ENCODE data around the gene ZHX3. TPM values are rescaled to one million over a fixed set of nuclear protein-coding genes. Genes with fewer than 3 reads are reported as not detected.

The ZHX3 gene
- total and polyA plus RNA-seq, 2 of the 13 experiments (the other 11 are each of a cell fraction or from before 2014, with no cell fraction given) = 8.4 to 11.7 TPM

- TF ChIP-seq ZNF737 (CRISPR knock-in tag; IDR thresholded peaks at IDR 0.05; ENCODE audit: borderline replicate concordance) (no peak), THAP7 (CRISPR knock-in tag; IDR thresholded peaks at IDR 0.05) (no peak), RAD51 (IDR thresholded peaks at IDR 0.05; ENCODE audit: borderline replicate concordance) (no peak)
Observed at GRCh38 chr20:41258474-41258873, 59.1 kb downstream of the ZHX3 start (continued).

DNA sequence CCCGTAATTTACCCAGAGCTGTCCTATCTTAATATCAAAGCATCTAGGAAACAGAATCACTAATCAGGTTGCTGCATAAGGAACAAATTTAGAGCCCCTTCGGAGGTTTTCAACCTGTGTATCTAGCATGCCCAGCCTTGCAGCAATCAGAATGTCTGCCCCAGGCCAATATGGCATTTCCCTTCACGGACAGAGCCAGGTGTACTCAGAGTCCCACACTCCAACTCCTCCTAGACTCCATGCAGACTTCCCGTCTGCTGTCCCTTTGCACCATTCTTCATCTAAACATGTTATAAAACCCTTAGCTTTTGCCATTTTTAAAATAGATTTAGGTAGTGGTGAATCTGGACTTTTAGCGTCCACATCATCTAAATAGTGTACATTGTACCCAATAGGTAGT, 61.0 kb downstream of the ZHX3 start:
- H3K79me2 ChIP-seq (ENCODE audit: insufficient read depth, low read length) = no peaks in the 10 kb centered on the region
- no peak overlapping the region for H3K9ac ChIP-seq (ENCODE audit: insufficient read depth, low read depth, low read length)
- POLR2A ChIA-PET = no interaction called here
- no peaks in the 10 kb centered on the region for H3K36me3 ChIP-seq (replicated peaks in 1 of 2; ENCODE audit: control insufficient read depth in 1 of 2, insufficient read depth in 2 of 2, low read length in 2 of 2)
- CTCF ChIA-PET (ENCODE audit: low intra/inter-chr PET ratio, low total read pairs) = no interaction called here
- 88% methylated on average over 5 of the region's 5 CpGs for WGBS (ENCODE audit: low lambda C conversion rate)
- ATAC-seq (no peak), FAIRE-seq (no peak), DNase-seq (ENCODE audit: low spot score) (no peak)
- no peak overlapping the region for H2AFZ ChIP-seq (ENCODE audit: low read length)
- H4K20me1 ChIP-seq (ENCODE audit: insufficient read depth, low read length) = no peaks in the 10 kb centered on the region
- no peaks in the 10 kb centered on the region for H3K27me3 ChIP-seq (ENCODE audit: control insufficient read depth in 1 of 2, insufficient read depth in 2 of 2, low read length in 2 of 2)
- H3K4me3 ChIP-seq (replicated peaks in 1 of 3; ENCODE audit: insufficient read depth in 1 of 3, low read depth in 2 of 3, low read length in 3 of 3) = no peak overlapping the region
- H3K27ac ChIP-seq (ENCODE audit: extremely low read length, insufficient read depth, low read length) = no peak overlapping the region
- no peak overlapping the region for H3K4me2 ChIP-seq (ENCODE audit: low read depth, low read length)
- in situ Hi-C loops (cut with HindIII; ENCODE audit: extremely low pct_ligation_motif_present, low pct_unique_long_range_greater_than_20kb) (no loop called here), intact Hi-C loops (cut with micrococcal nuclease; ENCODE audit: unreplicated experiment) (no loop called here)
- peaks cover 5% of the 10 kb centered on the region; the same call in 1 of the 2 replicates for H3K4me1 ChIP-seq (ENCODE audit: insufficient read depth, low read length)
- no TSS peak for BruUV-seq (replicated peaks)
- H3K9me3 ChIP-seq (ENCODE audit: low read length) = no peaks in the 10 kb centered on the region
- TF ChIP-seq, protein P1, sequence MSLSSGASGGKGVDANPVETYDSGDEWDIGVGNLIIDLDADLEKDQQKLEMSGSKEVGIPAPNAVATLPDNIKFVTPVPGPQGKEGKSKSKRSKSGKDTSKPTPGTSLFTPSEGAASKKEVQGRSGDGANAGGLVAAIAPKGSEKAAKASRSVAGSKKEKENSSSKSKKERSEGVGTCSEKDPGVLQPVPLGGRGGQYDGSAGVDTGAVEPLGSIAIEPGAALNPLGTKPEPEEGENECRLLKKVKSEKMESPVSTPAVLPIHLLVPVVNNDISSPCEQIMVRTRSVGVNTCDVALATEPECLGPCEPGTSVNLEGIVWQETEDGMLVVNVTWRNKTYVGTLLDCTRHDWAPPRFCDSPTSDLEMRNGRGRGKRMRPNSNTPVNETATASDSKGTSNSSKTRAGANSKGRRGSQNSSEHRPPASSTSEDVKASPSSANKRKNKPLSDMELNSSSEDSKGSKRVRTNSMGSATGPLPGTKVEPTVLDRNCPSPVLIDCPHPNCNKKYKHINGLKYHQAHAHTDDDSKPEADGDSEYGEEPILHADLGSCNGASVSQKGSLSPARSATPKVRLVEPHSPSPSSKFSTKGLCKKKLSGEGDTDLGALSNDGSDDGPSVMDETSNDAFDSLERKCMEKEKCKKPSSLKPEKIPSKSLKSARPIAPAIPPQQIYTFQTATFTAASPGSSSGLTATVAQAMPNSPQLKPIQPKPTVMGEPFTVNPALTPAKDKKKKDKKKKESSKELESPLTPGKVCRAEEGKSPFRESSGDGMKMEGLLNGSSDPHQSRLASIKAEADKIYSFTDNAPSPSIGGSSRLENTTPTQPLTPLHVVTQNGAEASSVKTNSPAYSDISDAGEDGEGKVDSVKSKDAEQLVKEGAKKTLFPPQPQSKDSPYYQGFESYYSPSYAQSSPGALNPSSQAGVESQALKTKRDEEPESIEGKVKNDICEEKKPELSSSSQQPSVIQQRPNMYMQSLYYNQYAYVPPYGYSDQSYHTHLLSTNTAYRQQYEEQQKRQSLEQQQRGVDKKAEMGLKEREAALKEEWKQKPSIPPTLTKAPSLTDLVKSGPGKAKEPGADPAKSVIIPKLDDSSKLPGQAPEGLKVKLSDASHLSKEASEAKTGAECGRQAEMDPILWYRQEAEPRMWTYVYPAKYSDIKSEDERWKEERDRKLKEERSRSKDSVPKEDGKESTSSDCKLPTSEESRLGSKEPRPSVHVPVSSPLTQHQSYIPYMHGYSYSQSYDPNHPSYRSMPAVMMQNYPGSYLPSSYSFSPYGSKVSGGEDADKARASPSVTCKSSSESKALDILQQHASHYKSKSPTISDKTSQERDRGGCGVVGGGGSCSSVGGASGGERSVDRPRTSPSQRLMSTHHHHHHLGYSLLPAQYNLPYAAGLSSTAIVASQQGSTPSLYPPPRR (CRISPR knock-in tag; IDR thresholded peaks at IDR 0.05; ENCODE audit: borderline replicate concordance) = no peak
- no peak for TF ChIP-seq YY1 (IDR thresholded peaks at IDR 0.05; ENCODE audit: insufficient read depth, insufficient replicate concordance, low read depth, low read length)
- TF ChIP-seq ZHX2 (IDR thresholded peaks at IDR 0.05; ENCODE audit: low read depth) = no peak
- TF ChIP-seq ZHX2 (CRISPR knock-in tag; IDR thresholded peaks at IDR 0.05; ENCODE audit: borderline replicate concordance) = no peak
- TF ChIP-seq ATF7-NPFF (CRISPR knock-in tag; IDR thresholded peaks at IDR 0.05; ENCODE audit: low read depth) = no peak
- TF ChIP-seq NFIC (IDR thresholded peaks at IDR 0.05; ENCODE audit: low read length) = no peak
- no peak for TF ChIP-seq ZNF101 (CRISPR knock-in tag; IDR thresholded peaks at IDR 0.05; ENCODE audit: borderline replicate concordance, low read depth)
- no peak for TF ChIP-seq EP300 (IDR thresholded peaks at IDR 0.05; ENCODE audit: low read depth in 2 of 2, low read length in 2 of 2)
- no peak for TF ChIP-seq EP300 (CRISPR knock-in tag; IDR thresholded peaks at IDR 0.05; ENCODE audit: borderline replicate concordance)
